Measurements from ENCODE around the gene PCNT. TPM values are rescaled to one million over a fixed set of nuclear protein-coding genes. Genes with fewer than 3 reads are reported as not detected.

PCNT gene
- total and polyA plus RNA-seq, 10 of the 15 experiments (the other 5 are each of a cell fraction or from before 2014, with no cell fraction given), result 2.9 to 39.6 (median 20.5) TPM

DNA sequence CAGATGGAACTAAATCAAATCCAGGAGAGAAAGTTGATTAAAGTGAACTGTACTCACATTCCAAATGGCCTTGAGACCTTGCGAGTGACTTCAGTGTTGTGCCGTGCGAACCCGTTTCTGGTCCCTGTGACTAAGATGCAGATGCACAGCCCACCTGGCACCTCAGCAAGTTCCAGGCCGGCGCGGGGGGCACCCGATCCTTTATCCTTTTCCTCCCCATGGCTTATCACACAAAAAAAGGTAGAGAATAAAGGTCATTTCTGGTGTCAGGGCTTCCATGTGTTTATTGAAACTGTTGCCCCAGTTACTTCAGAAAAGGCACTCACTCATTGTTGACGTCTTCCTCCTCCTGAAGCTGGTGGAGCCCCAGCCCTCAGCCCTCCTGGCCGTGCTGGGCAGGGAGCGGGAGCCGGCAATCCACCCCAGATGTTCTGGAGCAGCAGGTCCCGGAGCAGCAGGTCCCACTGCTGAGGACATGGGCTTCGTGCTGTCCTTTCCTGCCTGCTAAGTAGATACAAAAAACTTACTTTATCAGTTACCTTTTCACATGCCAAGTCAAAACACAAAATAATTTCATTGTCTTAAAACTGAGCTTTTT, 53.0 kb downstream of the PCNT start (continued):
- TF ChIP-seq, protein P1, sequence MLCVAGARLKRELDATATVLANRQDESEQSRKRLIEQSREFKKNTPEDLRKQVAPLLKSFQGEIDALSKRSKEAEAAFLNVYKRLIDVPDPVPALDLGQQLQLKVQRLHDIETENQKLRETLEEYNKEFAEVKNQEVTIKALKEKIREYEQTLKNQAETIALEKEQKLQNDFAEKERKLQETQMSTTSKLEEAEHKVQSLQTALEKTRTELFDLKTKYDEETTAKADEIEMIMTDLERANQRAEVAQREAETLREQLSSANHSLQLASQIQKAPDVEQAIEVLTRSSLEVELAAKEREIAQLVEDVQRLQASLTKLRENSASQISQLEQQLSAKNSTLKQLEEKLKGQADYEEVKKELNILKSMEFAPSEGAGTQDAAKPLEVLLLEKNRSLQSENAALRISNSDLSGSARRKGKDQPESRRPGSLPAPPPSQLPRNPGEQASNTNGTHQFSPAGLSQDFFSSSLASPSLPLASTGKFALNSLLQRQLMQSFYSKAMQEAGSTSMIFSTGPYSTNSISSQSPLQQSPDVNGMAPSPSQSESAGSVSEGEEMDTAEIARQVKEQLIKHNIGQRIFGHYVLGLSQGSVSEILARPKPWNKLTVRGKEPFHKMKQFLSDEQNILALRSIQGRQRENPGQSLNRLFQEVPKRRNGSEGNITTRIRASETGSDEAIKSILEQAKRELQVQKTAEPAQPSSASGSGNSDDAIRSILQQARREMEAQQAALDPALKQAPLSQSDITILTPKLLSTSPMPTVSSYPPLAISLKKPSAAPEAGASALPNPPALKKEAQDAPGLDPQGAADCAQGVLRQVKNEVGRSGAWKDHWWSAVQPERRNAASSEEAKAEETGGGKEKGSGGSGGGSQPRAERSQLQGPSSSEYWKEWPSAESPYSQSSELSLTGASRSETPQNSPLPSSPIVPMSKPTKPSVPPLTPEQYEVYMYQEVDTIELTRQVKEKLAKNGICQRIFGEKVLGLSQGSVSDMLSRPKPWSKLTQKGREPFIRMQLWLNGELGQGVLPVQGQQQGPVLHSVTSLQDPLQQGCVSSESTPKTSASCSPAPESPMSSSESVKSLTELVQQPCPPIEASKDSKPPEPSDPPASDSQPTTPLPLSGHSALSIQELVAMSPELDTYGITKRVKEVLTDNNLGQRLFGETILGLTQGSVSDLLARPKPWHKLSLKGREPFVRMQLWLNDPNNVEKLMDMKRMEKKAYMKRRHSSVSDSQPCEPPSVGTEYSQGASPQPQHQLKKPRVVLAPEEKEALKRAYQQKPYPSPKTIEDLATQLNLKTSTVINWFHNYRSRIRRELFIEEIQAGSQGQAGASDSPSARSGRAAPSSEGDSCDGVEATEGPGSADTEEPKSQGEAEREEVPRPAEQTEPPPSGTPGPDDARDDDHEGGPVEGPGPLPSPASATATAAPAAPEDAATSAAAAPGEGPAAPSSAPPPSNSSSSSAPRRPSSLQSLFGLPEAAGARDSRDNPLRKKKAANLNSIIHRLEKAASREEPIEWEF (IDR thresholded peaks at IDR 0.05; ENCODE audit: insufficient replicate concordance, low read depth, low read length), result no peak

DNA sequence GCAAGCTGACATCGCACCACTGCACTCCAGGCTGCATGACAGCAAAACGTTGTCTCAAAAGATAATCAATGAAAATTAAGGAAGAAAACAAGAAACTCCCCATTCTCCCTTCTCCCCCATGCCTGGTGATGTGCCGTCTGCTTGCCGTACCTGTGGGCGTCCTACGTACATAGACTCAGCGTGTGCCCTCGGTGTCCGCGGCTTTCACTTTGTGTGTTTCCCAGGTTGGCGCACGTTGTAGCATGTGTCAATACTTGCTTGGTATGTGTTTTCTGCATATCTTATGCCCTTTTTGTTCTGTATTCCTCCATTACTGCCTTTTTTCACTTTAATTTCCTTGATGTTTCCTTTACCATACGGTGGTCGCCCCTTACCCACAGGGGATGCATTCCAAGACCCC, 53.8 kb downstream of the PCNT start:
- CTCF ChIA-PET, result interaction anchor here (0.8 kb wide), 1 partner anchor 52 kb away, joined by 3 read pairs; a partner anchor contains a TSS
- H3K4me1 ChIP-seq (ENCODE audit: control insufficient read depth, insufficient read depth, low read length), result no peaks in the 10 kb centered on the region
- peaks cover 8% of the 10 kb centered on the region; the same call in 1 of the 3 replicates for H3K9me3 ChIP-seq (replicated peaks; ENCODE audit: control insufficient read depth, insufficient read depth, low read length)
- DNase-seq (ENCODE audit: low read depth, low spot score) (no peak), FAIRE-seq (no peak), ATAC-seq (no peak)
- POLR2A ChIA-PET, result no interaction called here
- no peak overlapping the region for H2AFZ ChIP-seq (ENCODE audit: control insufficient read depth, low read depth, low read length)
- H3K79me2 ChIP-seq (ENCODE audit: control insufficient read depth, insufficient read depth, low read length), result peaks cover 3% of the 10 kb centered on the region
- in situ Hi-C loops (cut with MboI) (no loop called here), intact Hi-C loops (cut with micrococcal nuclease; ENCODE audit: unreplicated experiment) (no loop called here)
- H4K20me1 ChIP-seq (ENCODE audit: control insufficient read depth, insufficient read depth), result no peaks in the 10 kb centered on the region
- SMC1A ChIA-PET (ENCODE audit: uncharacterized antibody, unreplicated experiment), result no interaction called here
- RAD21 ChIA-PET (ENCODE audit: unreplicated experiment), result no interaction called here
- no peak overlapping the region for H3K9ac ChIP-seq (ENCODE audit: control insufficient read depth, insufficient read depth, low read length)
- no peak overlapping the region for H3K4me2 ChIP-seq (ENCODE audit: control insufficient read depth, insufficient read depth)
- no peaks in the 10 kb centered on the region for H3K27me3 ChIP-seq (replicated peaks in 1 of 2; ENCODE audit: control insufficient read depth in 2 of 2, insufficient read depth in 2 of 2, low read length in 1 of 2)
- H3K27ac ChIP-seq (ENCODE audit: control insufficient read depth, insufficient read depth), result no peak overlapping the region
- H3K36me3 ChIP-seq (ENCODE audit: control insufficient read depth in 2 of 2, insufficient read depth in 2 of 2, low read length in 1 of 2), result peaks cover 15 to 18% of the 10 kb centered on the region in 2 experiments; a peak in 3 of 4 replicates
- TF ChIP-seq ZNF207 (IDR thresholded peaks at IDR 0.05; ENCODE audit: borderline replicate concordance), result no peak
- TF ChIP-seq HDAC6 (IDR thresholded peaks at IDR 0.05; ENCODE audit: unreplicated experiment), result no peak
- no peak for TF ChIP-seq SRF (IDR thresholded peaks at IDR 0.05; ENCODE audit: low read depth in 2 of 2, low read length in 2 of 2)
- TF ChIP-seq TARDBP (IDR thresholded peaks at IDR 0.05; ENCODE audit: borderline replicate concordance), result no peak
- TF ChIP-seq NRF1 (conservative IDR thresholded peaks at IDR 0.05; ENCODE audit: low read depth, low read length), result no peak
- TF ChIP-seq NR2F1 (conservative IDR thresholded peaks at IDR 0.05), result no peak
- TF ChIP-seq CHD1 (IDR thresholded peaks at IDR 0.05; ENCODE audit: low read depth, low read length), result no peak
- no peak for TF ChIP-seq SIN3A (IDR thresholded peaks at IDR 0.05; ENCODE audit: low read depth, low read length)
- TF ChIP-seq YBX1 (IDR thresholded peaks at IDR 0.05), result no peak
- TF ChIP-seq, protein P2, sequence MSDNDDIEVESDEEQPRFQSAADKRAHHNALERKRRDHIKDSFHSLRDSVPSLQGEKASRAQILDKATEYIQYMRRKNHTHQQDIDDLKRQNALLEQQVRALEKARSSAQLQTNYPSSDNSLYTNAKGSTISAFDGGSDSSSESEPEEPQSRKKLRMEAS (IDR thresholded peaks at IDR 0.05; ENCODE audit: low read depth, low read length), result no peak
- TF ChIP-seq, protein P3, sequence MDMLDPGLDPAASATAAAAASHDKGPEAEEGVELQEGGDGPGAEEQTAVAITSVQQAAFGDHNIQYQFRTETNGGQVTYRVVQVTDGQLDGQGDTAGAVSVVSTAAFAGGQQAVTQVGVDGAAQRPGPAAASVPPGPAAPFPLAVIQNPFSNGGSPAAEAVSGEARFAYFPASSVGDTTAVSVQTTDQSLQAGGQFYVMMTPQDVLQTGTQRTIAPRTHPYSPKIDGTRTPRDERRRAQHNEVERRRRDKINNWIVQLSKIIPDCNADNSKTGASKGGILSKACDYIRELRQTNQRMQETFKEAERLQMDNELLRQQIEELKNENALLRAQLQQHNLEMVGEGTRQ (IDR thresholded peaks at IDR 0.05; ENCODE audit: borderline replicate concordance, low read depth, low read length), result no peak
- no peak for TF ChIP-seq KLF5 (IDR thresholded peaks at IDR 0.05; ENCODE audit: partially characterized antibody)
- no peak for TF ChIP-seq POU2F2 (IDR thresholded peaks at IDR 0.05; ENCODE audit: borderline replicate concordance, low read depth, low read length)
- TF ChIP-seq IKZF1 (conservative IDR thresholded peaks at IDR 0.05), result no peak
- no peak for TF ChIP-seq IKZF2 (IDR thresholded peaks at IDR 0.05)
- TF ChIP-seq SMAD1 (IDR thresholded peaks at IDR 0.05; ENCODE audit: low read depth, partially characterized antibody), result no peak
- no peak for TF ChIP-seq BMI1 (IDR thresholded peaks at IDR 0.05; ENCODE audit: borderline replicate concordance)
- no peak for TF ChIP-seq MEF2B (IDR thresholded peaks at IDR 0.05; ENCODE audit: partially characterized antibody, poor library complexity, severe bottlenecking)
- H3K4me3 ChIP-seq, result no peak overlapping the region
- WGBS (ENCODE audit: insufficient coverage, insufficient replicate concordance, low lambda C conversion rate, missing lambda C conversion rate), result 99% methylated on average over 14 of the region's 14 CpGs
- BruUV-seq (replicated peaks), result no TSS peak
